HT1080 (cell line): ENCODE measurements around the gene TPI1. TPM values are rescaled to one million over a fixed set of nuclear protein-coding genes. Genes with fewer than 3 reads are reported as not detected.

ENCODE experiments used
- DNase-seq: peaks from one replicate; pipeline ENCODE4 v3.0.0-alpha.2; 2015; ENCODE audit warnings: low read depth
- total RNA-seq: library from RNA; depleted of rRNA; stranded (reverse); fragments of >200 nt; shearing (Covaris generic); gene quantifications from 2 replicates; pipeline ENCODE4 v1.2.3, GENCODE V29; 2014; rRNA removed

TPI1 gene
- total RNA-seq, 1 experiment from 2014 or later, result 1,401 TPM

DNA sequence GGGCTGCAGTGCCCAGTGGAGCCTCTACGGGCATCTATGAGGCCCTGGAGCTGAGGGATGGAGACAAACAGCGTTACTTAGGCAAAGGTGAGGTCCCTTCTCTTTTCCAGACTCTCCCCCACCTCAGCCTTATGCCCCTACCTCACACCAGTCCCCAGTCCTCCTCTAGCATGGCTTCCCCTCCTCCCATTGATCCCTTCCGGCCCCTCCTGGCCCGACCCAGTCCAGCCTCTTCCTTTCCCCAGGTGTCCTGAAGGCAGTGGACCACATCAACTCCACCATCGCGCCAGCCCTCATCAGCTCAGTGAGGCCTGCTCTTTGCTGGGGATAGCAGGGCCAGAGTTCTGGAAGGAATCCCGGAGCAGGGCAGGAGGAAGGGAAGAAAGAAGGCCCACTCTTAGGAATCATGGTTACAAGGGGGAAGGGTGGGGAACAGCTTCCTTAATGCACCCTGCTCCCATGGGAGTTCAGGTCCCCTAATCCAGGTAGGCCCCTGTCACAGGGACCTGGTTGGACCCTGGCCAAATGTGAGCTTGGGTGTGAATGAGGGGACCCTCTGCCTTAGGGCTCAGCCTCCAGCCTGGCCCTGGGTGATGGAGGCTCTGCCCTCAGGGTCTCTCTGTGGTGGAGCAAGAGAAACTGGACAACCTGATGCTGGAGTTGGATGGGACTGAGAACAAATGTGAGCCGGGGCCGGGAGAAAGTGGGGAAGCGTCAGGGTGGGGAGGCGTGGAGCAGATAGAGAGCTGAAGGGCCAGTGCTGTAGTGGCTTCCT lies 49.3 kb downstream of the TPI1 start:
- no peak for DNase-seq

DNA sequence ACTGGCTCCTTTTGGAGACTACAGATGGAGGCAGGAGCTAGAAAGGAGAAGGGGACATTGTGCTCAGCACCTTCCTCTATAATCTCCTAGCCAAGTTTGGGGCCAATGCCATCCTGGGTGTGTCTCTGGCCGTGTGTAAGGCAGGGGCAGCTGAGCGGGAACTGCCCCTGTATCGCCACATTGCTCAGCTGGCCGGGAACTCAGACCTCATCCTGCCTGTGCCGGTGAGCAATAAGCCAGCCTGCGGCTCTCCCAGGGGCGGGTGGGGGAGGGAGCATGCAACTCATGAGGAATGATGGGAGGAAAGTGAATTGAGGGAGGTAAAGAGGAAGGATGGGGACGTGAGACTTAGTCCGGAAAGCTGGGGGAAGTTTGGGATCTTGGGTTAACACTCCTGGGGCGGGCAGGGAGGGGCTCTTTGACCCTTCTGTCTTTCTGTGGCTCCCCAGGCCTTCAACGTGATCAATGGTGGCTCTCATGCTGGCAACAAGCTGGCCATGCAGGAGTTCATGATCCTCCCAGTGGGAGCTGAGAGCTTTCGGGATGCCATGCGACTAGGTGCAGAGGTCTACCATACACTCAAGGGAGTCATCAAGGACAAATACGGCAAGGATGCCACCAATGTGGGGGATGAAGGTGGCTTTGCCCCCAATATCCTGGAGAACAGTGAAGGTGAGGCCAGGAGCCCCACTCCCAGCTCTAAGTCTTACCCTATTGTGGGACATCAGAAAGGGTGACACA lies 50.3 kb downstream of the TPI1 start:
- DNase-seq, result peak; percentile 63

DNA sequence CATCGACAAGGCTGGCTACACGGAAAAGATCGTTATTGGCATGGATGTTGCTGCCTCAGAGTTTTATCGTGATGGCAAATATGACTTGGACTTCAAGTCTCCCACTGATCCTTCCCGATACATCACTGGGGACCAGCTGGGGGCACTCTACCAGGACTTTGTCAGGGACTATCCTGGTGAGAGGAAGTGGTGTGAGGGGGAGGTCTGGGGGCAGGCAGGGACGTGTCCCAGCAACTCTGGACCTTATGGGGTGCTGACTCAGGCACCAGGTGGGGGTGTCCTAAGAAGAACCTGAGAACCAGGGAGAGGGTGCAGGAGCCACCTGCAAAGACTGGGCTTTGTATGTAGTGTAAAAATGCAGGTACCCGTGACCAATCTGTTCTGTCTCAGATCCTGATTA lies 52.3 kb downstream of the TPI1 start:
- no peak for DNase-seq

Other genes starting within 250 kb of the TPI1 start
- gene LPAR5, start 231.6 kb upstream of the TPI1 start, total RNA-seq, result 0.27 and 0.29 TPM in 2 replicates
- gene ACRBP, start 220.1 kb upstream of the TPI1 start, total RNA-seq, result not detected in 2 replicates
- gene ING4, start 204.4 kb upstream of the TPI1 start, total RNA-seq, result 22.3 and 25.5 TPM in 2 replicates
- 28.8 and 42.6 TPM in 2 replicates for gene ZNF384, start 178.2 kb upstream of the TPI1 start, total RNA-seq
- gene PIANP, start 166.7 kb upstream of the TPI1 start, total RNA-seq, result 0.45 TPM in 1 of 2 replicates, not detected in the other
- 97.5 and 97.6 TPM in 2 replicates for gene COPS7A, start 143.5 kb upstream of the TPI1 start, total RNA-seq
- gene MLF2, start 114.4 kb upstream of the TPI1 start, total RNA-seq, result 283 and 297 TPM in 2 replicates
- 105 and 148 TPM in 2 replicates for gene PTMS, start 101.2 kb upstream of the TPI1 start, total RNA-seq
- 0.20 and 2.0 TPM in 2 replicates for gene LAG3, start 95.0 kb upstream of the TPI1 start, total RNA-seq
- 0.10 TPM in 1 of 2 replicates, not detected in the other for gene CD4, start 78.0 kb upstream of the TPI1 start, total RNA-seq
- gene GPR162, start 45.7 kb upstream of the TPI1 start, total RNA-seq, result 7.2 and 8.7 TPM in 2 replicates
- 31.5 and 31.7 TPM in 2 replicates for gene P3H3, start 39.1 kb upstream of the TPI1 start, total RNA-seq
- gene GNB3, start 26.6 kb upstream of the TPI1 start, total RNA-seq, result 1.5 and 1.6 TPM in 2 replicates
- gene CDCA3, start 16.2 kb upstream of the TPI1 start, total RNA-seq, result 129 and 190 TPM in 2 replicates
- 109 and 112 TPM in 2 replicates for gene USP5, start 15.4 kb upstream of the TPI1 start, total RNA-seq
- 15.7 and 20.0 TPM in 2 replicates for gene SPSB2, start 5.8 kb downstream of the TPI1 start, total RNA-seq
- 3.5 and 3.6 TPM in 2 replicates for gene LRRC23, start 37.3 kb downstream of the TPI1 start, total RNA-seq
- 13.4 and 26.3 TPM in 2 replicates for gene ENO2, start 47.0 kb downstream of the TPI1 start, total RNA-seq
- 6.6 and 11.6 TPM in 2 replicates for gene ATN1, start 60.4 kb downstream of the TPI1 start, total RNA-seq
- gene RNU7-1, start 76.3 kb downstream of the TPI1 start, total RNA-seq, result not detected in 2 replicates
- gene C12orf57, start 76.5 kb downstream of the TPI1 start, total RNA-seq, result 127 and 201 TPM in 2 replicates
- gene PTPN6, start 83.8 kb downstream of the TPI1 start, total RNA-seq, result 0.05 and 0.37 TPM in 2 replicates
- gene PHB2, start 103.1 kb downstream of the TPI1 start, total RNA-seq, result 647 and 649 TPM in 2 replicates
- 107 and 122 TPM in 2 replicates for gene EMG1, start 103.4 kb downstream of the TPI1 start, total RNA-seq
- gene LPCAT3, start 150.9 kb downstream of the TPI1 start, total RNA-seq, result 8.0 and 9.6 TPM in 2 replicates
- gene C1S, start 193.2 kb downstream of the TPI1 start, total RNA-seq, result 1.8 and 3.3 TPM in 2 replicates
- 1.3 and 2.3 TPM in 2 replicates for gene C1R, start 224.9 kb downstream of the TPI1 start, total RNA-seq
- 18.0 and 20.3 TPM in 2 replicates for gene C1RL, start 241.7 kb downstream of the TPI1 start, total RNA-seq